Liver (tissue), 9 donors: ENCODE results near the gene KRTDAP. TPM values are rescaled to one million over a fixed set of nuclear protein-coding genes. Genes with fewer than 3 reads are reported as not detected.

Experiments
- DNase-seq: peaks from one replicate; pipeline ENCODE4 v3.0.0-alpha.2; 2017; ENCODE audit warnings: low spot score
- H3K27ac ChIP-seq, 2 donors: one replicate each; pipeline ENCODE4 v1.7.0; 2013; ENCODE audit warnings: inconsistent platforms in 2 of 2, low read length in 2 of 2, control low read depth in 1 of 2, low read depth in 1 of 2, mild to moderate bottlenecking in 1 of 2
- H3K27me3 ChIP-seq, 4 donors: one replicate each; pipeline versions ENCODE4 v1.6.1 to v1.7.0; 2013; ENCODE audit warnings: low read length in 3 of 4, inconsistent platforms in 1 of 4, mild to moderate bottlenecking in 1 of 4, moderate library complexity in 1 of 4; ENCODE audit not compliant: control insufficient read depth in 4 of 4, insufficient read depth in 4 of 4
- H3K36me3 ChIP-seq, 4 donors: one replicate each; pipeline versions ENCODE4 v1.6.1 to v1.7.0; 2013; ENCODE audit warnings: low read length in 3 of 4, mild to moderate bottlenecking in 3 of 4, low read depth in 1 of 4, moderate library complexity in 1 of 4; ENCODE audit not compliant: control insufficient read depth in 4 of 4, insufficient read depth in 3 of 4
- H3K4me1 ChIP-seq, 4 donors: one replicate each; pipeline versions ENCODE4 v1.6.1 to v1.7.0; 2013; ENCODE audit warnings: low read length in 3 of 4, mild to moderate bottlenecking in 3 of 4, moderate library complexity in 1 of 4; ENCODE audit not compliant: control insufficient read depth in 4 of 4, insufficient read depth in 4 of 4
- H3K4me3 ChIP-seq, 3 donors: one replicate each; pipeline versions ENCODE4 v1.6.1 to v1.7.0; 2013; ENCODE audit warnings: low read length in 3 of 3, control low read depth in 1 of 3, low read depth in 1 of 3, mild to moderate bottlenecking in 1 of 3
- H3K9ac ChIP-seq, 2 donors: one replicate each; pipeline ENCODE4 v1.7.0; 2013; ENCODE audit warnings: low read length in 2 of 2, mild to moderate bottlenecking in 2 of 2, moderate library complexity in 2 of 2, control low read depth in 1 of 2, low read depth in 1 of 2
- H3K9me3 ChIP-seq, 4 donors: one replicate each; pipeline versions ENCODE4 v1.6.1 to v1.7.0; 2013; ENCODE audit warnings: low read length in 3 of 4; ENCODE audit not compliant: control insufficient read depth in 4 of 4
- ATF3 ChIP-seq: IDR thresholded peaks from 2 replicates; pipeline ENCODE4 v1.6.1; 2016; ENCODE audit warnings: antibody characterized with exemption
- CTCF ChIP-seq: fragments of 150-350 bp; IDR thresholded peaks from 2 replicates; pipeline ENCODE4 v1.5.1; 2017; ENCODE audit warnings: improper control_type of control experiment, low read depth, low read length; ENCODE audit not compliant: missing input control
- EGR1 ChIP-seq, 2 donors: IDR thresholded peaks; 2 replicates each; pipeline ENCODE4 v1.6.1; 2016 to 2018; ENCODE audit warnings: antibody characterized with exemption in 2 of 2, low read depth in 2 of 2
- FOXA1 ChIP-seq: IDR thresholded peaks from 2 replicates; pipeline ENCODE4 v1.6.1; 2016; ENCODE audit warnings: antibody characterized with exemption
- FOXA2 ChIP-seq: IDR thresholded peaks from 2 replicates; pipeline ENCODE4 v1.6.1; 2016; ENCODE audit warnings: antibody characterized with exemption
- GABPA ChIP-seq, 2 donors: IDR thresholded peaks in 1 of 2; conservative IDR thresholded peaks in 1 of 2; 2 replicates each; pipeline ENCODE4 v1.6.1; 2016; ENCODE audit warnings: antibody characterized with exemption in 2 of 2, mild to moderate bottlenecking in 1 of 2, moderate library complexity in 1 of 2
- HNF4A ChIP-seq, 2 donors: conservative IDR thresholded peaks; 2 replicates each; pipeline ENCODE4 v1.6.1; 2016; ENCODE audit warnings: antibody characterized with exemption in 2 of 2, mild to moderate bottlenecking in 2 of 2
- HNF4G ChIP-seq: IDR thresholded peaks from 2 replicates; pipeline ENCODE4 v1.6.1; 2016; ENCODE audit warnings: antibody characterized with exemption
- JUND ChIP-seq, 2 donors: IDR thresholded peaks; 2 replicates each; pipeline ENCODE4 v1.6.1; 2016; ENCODE audit warnings: antibody characterized with exemption in 2 of 2
- NR2F2 ChIP-seq: IDR thresholded peaks from 2 replicates; pipeline ENCODE4 v1.6.1; 2016; ENCODE audit warnings: antibody characterized with exemption
- RAD21 ChIP-seq, 2 donors: IDR thresholded peaks; 2 replicates each; pipeline ENCODE4 v1.6.1; 2016; ENCODE audit warnings: antibody characterized with exemption in 2 of 2, mild to moderate bottlenecking in 2 of 2
- RXRA ChIP-seq, 2 donors: IDR thresholded peaks; 2 replicates each; pipeline ENCODE4 v1.6.1; 2017 to 2018; ENCODE audit warnings: antibody characterized with exemption in 2 of 2, mild to moderate bottlenecking in 1 of 2
- SP1 ChIP-seq: IDR thresholded peaks from 2 replicates; pipeline ENCODE4 v1.6.1; 2018; ENCODE audit warnings: antibody characterized with exemption, mild to moderate bottlenecking
- TAF1 ChIP-seq: conservative IDR thresholded peaks from 2 replicates; pipeline ENCODE4 v1.6.1; 2016; ENCODE audit warnings: antibody characterized with exemption, mild to moderate bottlenecking
- ZBTB33 ChIP-seq: IDR thresholded peaks from 2 replicates; pipeline ENCODE4 v1.6.1; 2016; ENCODE audit warnings: antibody characterized with exemption
- WGBS: extraction: QIAGEN DNeasy Blood & Tissue Kit; methylation state at CpG from one replicate; pipeline ENCODE4 v1.1.7; 2013; 5-methylcytosine and 5-hydroxymethylcytosine counted together
- polyA plus RNA-seq, 2 donors: library from polyadenylated mRNA; stranded (reverse) in 1 of 2; unstranded in 1 of 2; fragments of 200-250 nt in 1 of 2; fragments of >200 nt in 1 of 2; fragmentation: Nextera tagmentation in 1 of 2; extraction: Ambion mirVana in 1 of 2; gene quantifications; one replicate each; pipeline versions ENCODE4 v1.2.1 to v1.2.3, GENCODE V29; 2013 to 2015
- total RNA-seq, 2 donors: library from RNA; depleted of rRNA; stranded (reverse); fragments of >200 nt; gene quantifications; one replicate each; pipeline ENCODE4 v1.2.3, GENCODE V29; 2014
- TF ChIP-seq, protein P1 (sequence below): IDR thresholded peaks from 2 replicates; pipeline ENCODE4 v1.6.1; 2016; ENCODE audit warnings: antibody characterized with exemption
- donor health status: healthy.
- donor health status: healthy.
- donor health status: healthy.
- donor health status: healthy.
- donor health status: healthy.

KRTDAP gene
- total and polyA plus RNA-seq, 4 donors: not detected

DNA sequence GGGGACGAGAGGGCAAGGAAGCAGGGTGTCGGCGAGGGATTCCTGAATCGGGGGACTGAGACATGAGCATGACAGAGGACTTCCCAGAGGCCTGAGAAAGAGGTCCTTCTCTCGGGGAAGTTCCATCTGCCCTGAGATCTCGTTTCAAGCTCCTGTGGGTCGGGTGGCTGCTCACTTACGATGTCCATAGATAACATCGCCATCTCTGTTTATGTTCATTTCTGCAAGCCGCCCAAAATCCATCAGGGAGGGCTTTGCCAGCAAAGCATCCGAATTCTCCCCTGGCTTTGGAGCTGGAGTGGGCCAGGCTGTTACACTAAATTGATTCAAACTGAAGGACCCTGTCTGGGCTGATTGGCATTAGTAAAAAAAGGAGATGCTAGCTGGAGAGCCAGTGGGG, 17.3 kb upstream of the KRTDAP start:
- H3K4me3 ChIP-seq: no peak overlapping the region
- H3K9ac ChIP-seq: no peak overlapping the region
- H3K27ac ChIP-seq: no peak overlapping the region
- DNase-seq: no peak
- H3K36me3 ChIP-seq: peaks cover 0 to 1% (median 0%) of the 10 kb centered on the region in 4 donors
- no peaks in the 10 kb centered on the region for H3K27me3 ChIP-seq
- TF ChIP-seq ATF3: no peak
- no peak for TF ChIP-seq RAD21 (IDR thresholded peaks at IDR 0.05)
- TF ChIP-seq TAF1: no peak
- no peak for TF ChIP-seq HNF4G
- TF ChIP-seq, protein P1, sequence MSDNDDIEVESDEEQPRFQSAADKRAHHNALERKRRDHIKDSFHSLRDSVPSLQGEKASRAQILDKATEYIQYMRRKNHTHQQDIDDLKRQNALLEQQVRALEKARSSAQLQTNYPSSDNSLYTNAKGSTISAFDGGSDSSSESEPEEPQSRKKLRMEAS: no peak
- TF ChIP-seq HNF4A (conservative IDR thresholded peaks at IDR 0.05): no peak
- TF ChIP-seq FOXA1: no peak
- TF ChIP-seq JUND (IDR thresholded peaks at IDR 0.05): no peak
- peaks cover 0 to 16% (median 7%) of the 10 kb centered on the region in 4 donors for H3K4me1 ChIP-seq
- WGBS: 91% methylated on average over 11 of the region's 11 CpGs
- H3K9me3 ChIP-seq: no peaks in the 10 kb centered on the region

DNA sequence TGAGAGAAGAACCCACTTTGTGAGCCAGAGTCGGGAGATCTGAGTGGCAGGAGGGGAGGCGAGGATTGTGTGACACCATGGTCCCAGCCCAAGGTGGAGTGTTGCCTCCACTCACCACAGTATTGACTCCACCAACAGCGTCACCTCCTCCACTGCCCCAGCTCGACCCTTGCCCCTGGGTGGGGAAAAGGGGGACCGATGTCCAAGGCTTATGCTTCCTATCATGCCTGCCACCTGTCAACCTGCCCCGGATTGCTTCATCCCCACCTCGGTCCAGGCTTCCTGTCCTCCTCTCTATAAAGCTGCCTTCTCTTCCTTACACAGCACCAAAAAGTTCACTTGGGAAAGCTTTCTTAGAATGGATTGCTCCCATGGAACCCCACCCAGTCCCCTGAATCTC, 15.7 kb upstream of the KRTDAP start:
- Histone ChIP-seq H3K9ac (no peak overlapping the region), H3K4me3 (no peak overlapping the region), H3K27me3 (no peaks in the 10 kb centered on the region), H3K4me1 (peaks cover 0 to 16% (median 7%) of the 10 kb centered on the region in 4 donors), H3K27ac (no peak overlapping the region), H3K9me3 (no peaks in the 10 kb centered on the region), H3K36me3 (peaks cover 0 to under 1% (median 0%) of the 10 kb centered on the region in 4 donors)
- WGBS: 63% methylated on average over 7 of the region's 7 CpGs
- no peak for DNase-seq
- TF ChIP-seq HNF4A (conservative IDR thresholded peaks at IDR 0.05) (no peak), CTCF (no peak), JUND (IDR thresholded peaks at IDR 0.05) (no peak), EGR1 (IDR thresholded peaks at IDR 0.05; ENCODE audit: low read depth in 2 of 2) (no peak), GABPA (IDR thresholded peaks at IDR 0.05 in 1 of 2, conservative IDR thresholded peaks at IDR 0.05 in 1 of 2) (no peak), SP1 (no peak), NR2F2 (no peak), TAF1 (no peak), FOXA1 (no peak), FOXA2 (no peak), RXRA (IDR thresholded peaks at IDR 0.05) (no peak), RAD21 (IDR thresholded peaks at IDR 0.05) (no peak), ZBTB33 (no peak), HNF4G (no peak)
- TF ChIP-seq, protein P1: no peak
